ENCODE data around the gene FNDC11.

The FNDC11 gene, protein sequence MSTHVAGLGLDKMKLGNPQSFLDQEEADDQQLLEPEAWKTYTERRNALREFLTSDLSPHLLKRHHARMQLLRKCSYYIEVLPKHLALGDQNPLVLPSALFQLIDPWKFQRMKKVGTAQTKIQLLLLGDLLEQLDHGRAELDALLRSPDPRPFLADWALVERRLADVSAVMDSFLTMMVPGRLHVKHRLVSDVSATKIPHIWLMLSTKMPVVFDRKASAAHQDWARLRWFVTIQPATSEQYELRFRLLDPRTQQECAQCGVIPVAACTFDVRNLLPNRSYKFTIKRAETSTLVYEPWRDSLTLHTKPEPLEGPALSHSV

DNA sequence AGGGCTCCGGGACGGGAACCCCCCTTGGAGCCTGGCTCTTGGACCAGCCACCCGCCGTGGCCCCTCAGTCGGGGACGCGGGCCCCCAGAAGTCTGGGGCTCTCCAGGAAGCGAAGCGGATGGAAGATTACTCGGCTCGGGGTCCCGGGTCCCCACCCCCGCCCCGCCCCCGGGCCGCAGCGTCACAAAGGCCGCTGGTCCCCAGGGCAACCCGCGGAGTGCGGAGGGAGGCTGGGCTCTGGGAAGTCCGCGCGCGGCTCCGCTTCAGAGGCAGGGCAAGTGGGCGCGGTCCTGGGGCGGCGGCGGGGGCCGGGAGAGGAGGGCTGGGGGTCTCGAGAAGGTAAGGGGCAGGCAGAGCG is at the start of gene FNDC11:
Gene FNDC11 (plus strand): TSS at position 227 of the 358 bp plus-strand sequence. CDS start 1,505 bp downstream, outside the sequence.
- peak; percentile 26 for DNase-seq (ENCODE audit: low read depth)
- peak within 1 kb of the TSS; percentile 66 for H3K4me3 ChIP-seq (replicated peaks; ENCODE audit: low read depth, low read length)
- TF ChIP-seq, protein P1, sequence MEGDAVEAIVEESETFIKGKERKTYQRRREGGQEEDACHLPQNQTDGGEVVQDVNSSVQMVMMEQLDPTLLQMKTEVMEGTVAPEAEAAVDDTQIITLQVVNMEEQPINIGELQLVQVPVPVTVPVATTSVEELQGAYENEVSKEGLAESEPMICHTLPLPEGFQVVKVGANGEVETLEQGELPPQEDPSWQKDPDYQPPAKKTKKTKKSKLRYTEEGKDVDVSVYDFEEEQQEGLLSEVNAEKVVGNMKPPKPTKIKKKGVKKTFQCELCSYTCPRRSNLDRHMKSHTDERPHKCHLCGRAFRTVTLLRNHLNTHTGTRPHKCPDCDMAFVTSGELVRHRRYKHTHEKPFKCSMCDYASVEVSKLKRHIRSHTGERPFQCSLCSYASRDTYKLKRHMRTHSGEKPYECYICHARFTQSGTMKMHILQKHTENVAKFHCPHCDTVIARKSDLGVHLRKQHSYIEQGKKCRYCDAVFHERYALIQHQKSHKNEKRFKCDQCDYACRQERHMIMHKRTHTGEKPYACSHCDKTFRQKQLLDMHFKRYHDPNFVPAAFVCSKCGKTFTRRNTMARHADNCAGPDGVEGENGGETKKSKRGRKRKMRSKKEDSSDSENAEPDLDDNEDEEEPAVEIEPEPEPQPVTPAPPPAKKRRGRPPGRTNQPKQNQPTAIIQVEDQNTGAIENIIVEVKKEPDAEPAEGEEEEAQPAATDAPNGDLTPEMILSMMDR (IDR thresholded peaks at IDR 0.05; ENCODE audit: low read length, missing control alignments) = no peak

DNA sequence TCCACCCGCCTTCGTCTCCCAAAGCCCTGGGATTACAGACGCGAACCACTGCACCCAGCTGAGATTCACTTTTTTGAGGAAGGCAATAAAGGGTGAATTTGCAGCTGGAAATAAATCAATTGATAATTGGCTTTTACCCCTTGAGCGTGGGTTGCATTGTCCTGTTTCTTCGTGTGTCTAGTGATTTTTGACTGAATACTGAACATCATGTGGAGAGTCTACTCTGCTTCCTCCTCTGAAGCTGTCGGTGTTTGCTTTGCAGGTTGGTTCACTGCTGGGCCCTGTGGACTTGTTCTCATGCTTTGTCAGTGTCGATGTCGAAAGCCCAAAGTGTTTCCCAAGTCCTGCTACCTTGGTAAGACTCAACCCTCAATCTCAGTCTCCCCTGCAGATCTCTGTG is 49.3 kb upstream of the FNDC11 start:
- H3K4me3 ChIP-seq (replicated peaks; ENCODE audit: low read depth, low read length) = no peak overlapping the region
- TF ChIP-seq, protein P1 (IDR thresholded peaks at IDR 0.05; ENCODE audit: low read length, missing control alignments) = no peak
- no peak for DNase-seq (ENCODE audit: low read depth)

DNA sequence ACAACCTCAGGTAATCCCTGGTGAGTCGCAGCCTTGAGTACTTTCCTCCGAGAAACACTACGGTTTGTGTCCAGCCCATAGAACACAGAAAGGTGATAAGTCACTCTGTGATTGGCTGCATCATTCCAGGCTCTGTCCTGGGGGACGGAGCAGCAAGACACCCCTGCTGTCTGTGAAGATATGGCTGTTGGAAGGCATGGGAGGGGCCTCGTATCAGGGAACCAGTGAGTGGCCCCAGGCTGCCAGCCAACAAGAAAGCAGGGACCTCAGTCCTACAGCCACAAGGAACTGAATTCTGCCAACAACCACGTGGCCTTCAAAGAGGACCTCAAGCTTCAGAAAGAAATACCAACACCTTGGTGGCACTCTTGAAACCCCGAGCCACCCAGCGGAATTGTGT is 48.7 kb upstream of the FNDC11 start:
- TF ChIP-seq, protein P1 (IDR thresholded peaks at IDR 0.05; ENCODE audit: low read length, missing control alignments) = no peak
- DNase-seq (ENCODE audit: low read depth) = no peak
- H3K4me3 ChIP-seq (replicated peaks; ENCODE audit: low read depth, low read length) = no peak overlapping the region

DNA sequence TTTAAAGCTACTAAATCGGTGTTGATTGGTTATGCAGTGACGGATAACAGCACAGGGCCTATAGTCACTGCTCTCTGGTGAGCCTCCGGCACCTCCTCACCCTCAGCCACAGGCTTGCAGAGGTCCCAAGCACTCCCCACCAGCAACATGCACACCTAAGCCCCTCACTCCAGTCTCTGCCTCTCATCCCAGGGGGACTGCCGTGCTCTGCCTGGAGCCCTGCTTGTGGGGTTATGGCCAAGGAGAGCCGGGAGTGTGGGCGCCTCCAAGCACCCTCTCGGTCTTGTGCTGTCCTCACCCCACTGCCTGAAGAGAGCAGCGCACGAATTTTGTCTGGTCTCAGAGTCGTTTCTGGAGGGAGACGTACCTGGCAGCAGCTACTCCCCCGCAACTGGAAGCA is 48.2 kb upstream of the FNDC11 start:
- no peak for DNase-seq (ENCODE audit: low read depth)
- TF ChIP-seq, protein P1 (IDR thresholded peaks at IDR 0.05; ENCODE audit: low read length, missing control alignments) = no peak
- no peak overlapping the region for H3K4me3 ChIP-seq (replicated peaks; ENCODE audit: low read depth, low read length)

DNA sequence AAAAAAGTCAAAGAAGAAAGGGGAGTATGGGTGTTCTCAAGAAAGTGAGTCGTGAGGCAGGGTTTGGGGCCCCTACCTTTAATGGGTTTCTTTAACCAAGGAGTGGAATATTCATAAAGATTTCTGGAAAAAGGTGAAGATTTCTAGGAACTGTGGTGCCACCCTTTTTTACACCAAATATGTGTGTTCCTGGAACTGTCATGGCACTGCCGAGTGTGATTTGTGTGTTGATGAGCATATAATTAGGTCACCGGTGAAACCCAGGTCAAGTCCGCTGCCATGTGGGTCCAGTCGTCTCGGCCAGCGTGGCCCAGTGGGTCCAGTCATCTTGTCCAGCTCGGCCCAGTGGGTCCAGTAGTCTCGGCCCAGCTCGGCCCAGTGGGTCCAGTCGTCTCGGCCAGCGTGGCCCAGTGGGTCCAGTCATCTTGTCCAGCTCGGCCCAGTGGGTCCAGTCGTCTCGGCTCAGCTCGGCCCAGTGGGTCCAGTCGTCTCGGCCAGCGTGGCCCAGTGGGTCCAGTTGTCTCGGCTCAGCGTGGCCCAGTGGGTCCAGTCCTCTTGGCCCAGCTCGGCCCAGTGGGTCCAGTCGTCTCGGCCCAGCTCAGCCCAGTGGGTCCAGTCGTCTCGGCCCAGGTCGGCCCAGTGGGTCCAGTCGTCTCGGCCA is 46.7 kb upstream of the FNDC11 start:
- TF ChIP-seq, protein P1 (IDR thresholded peaks at IDR 0.05; ENCODE audit: low read length, missing control alignments) = no peak
- no peak overlapping the region for H3K4me3 ChIP-seq (replicated peaks; ENCODE audit: low read depth, low read length)
- no peak for DNase-seq (ENCODE audit: low read depth)

DNA sequence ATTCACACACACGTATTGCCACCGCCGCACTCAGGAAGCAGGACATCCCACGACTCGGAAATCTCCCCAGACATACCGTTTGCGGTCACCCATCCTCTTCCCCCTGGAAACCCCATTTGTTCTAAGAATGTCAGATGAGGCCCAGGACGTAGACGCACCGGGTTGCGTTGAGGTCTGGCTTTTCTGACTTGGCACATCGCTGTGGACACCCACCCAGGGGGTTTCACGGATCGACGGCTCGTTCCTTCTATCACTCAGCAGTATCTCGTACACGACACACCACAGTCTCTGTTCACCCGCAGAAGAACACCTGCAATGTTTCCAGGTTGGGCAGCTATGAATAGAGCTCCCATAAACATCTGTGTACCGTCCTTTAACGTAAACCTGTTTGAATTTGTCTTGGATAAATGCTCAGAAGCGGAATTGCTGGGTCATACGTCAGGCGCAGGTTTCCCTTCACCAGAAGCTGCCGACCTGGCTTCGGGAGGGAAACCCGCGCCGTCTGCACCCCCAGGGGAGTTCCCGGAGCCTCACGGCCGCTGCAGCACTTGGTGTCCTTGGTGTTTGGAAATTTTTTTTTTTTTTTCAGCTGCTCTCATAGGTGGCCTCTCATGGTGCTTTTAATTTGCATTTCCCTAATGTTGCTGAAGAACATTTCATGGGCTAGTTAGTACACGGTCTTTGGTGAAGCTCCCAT is 45.7 kb upstream of the FNDC11 start:
- TF ChIP-seq, protein P1 (IDR thresholded peaks at IDR 0.05; ENCODE audit: low read length, missing control alignments) = no peak
- H3K4me3 ChIP-seq (replicated peaks; ENCODE audit: low read depth, low read length) = no peak overlapping the region
- DNase-seq (ENCODE audit: low read depth) = no peak
